H1 (cell line): ENCODE data around the gene RAPH1.

Source experiments
- CHD1 ChIP-seq: IDR thresholded peaks from 2 replicates; pipeline ENCODE4 v1.6.1; 2012; ENCODE audit warnings: low read depth, low read length, improper control_type of control experiment
- FOSL1 ChIP-seq: IDR thresholded peaks from 2 replicates; pipeline ENCODE4 v1.6.1; 2011; ENCODE audit warnings: mild to moderate bottlenecking, low read depth, low read length, moderate library complexity; ENCODE audit not compliant: insufficient read depth
- ZNF274 ChIP-seq: IDR thresholded peaks from 2 replicates; pipeline ENCODE4 v1.7.0; 2012; ENCODE audit warnings: low read length, borderline replicate concordance; ENCODE audit errors: extremely low read depth

DNA sequence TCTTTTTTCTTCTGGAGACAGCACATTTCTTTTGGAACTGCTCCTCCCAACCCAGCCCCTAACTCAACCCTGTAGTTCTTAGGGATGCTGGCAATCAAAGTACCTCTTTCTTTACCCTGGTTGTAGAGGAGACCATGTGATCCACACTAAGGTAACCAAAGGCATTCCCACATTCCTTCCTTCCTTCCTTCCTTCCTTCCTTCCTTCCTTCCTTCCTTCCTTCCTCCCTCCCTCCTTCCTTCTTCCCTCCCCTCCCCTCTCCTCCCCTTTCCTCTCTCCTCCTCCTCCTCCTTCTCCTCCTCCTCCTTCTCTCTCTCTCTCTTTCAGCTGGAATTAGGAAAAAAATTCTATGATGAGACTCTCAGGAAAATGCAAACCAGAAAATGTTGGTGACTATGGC, 13.8 kb upstream of the RAPH1 start:
- TF ChIP-seq FOSL1 (no peak), CHD1 (no peak), ZNF274 (no peak)
